ENCODE data around the gene TRAPPC8.
"Not testable (repeated sequence)": the region's sequence is repeated elsewhere in the genome, so short reads cannot be mapped to it uniquely, and the experiment has no call there.

The TRAPPC8 gene

GRCh38 chr18:31821545-31822171 is 121.3 kb downstream of the TRAPPC8 start:
- TF ChIP-seq CTCF (IDR thresholded peaks at IDR 0.05; ENCODE audit: low read depth, low read length) = no peak
- no peak for DNase-seq (ENCODE audit: low read depth, low spot score)
- H3K4me3 ChIP-seq (ENCODE audit: low read depth, low read length) = no peak overlapping the region
- in situ Hi-C loops (cut with HindIII; ENCODE audit: low sequenced_read_pairs) = no loop called here

- DNase-seq (ENCODE audit: low read depth, low spot score) = no peak
- no peak overlapping the region for H3K4me3 ChIP-seq (ENCODE audit: low read depth, low read length)
- no peak for TF ChIP-seq CTCF (IDR thresholded peaks at IDR 0.05; ENCODE audit: low read depth, low read length)
- in situ Hi-C loops (cut with HindIII; ENCODE audit: low sequenced_read_pairs) = no loop called here
Measured at GRCh38 chr18:31819925-31820229, 123.1 kb downstream of the TRAPPC8 start.

- TF ChIP-seq CTCF (IDR thresholded peaks at IDR 0.05; ENCODE audit: low read depth, low read length) = peak; percentile 71
- DNase-seq (ENCODE audit: low read depth, low spot score) = peak; percentile 53
Measured at GRCh38 chr18:31819106-31819924, 123.6 kb downstream of the TRAPPC8 start.

GRCh38 chr18:31814132-31814531 is 128.8 kb downstream of the TRAPPC8 start:
- in situ Hi-C loops (cut with HindIII; ENCODE audit: low sequenced_read_pairs) = no loop called here
- no peak overlapping the region for H3K4me3 ChIP-seq (ENCODE audit: low read depth, low read length)
- no peak for DNase-seq (ENCODE audit: low read depth, low spot score)
- TF ChIP-seq CTCF (IDR thresholded peaks at IDR 0.05; ENCODE audit: low read depth, low read length) = no peak

More at GRCh38 chr18:31819106-31819924, 123.6 kb downstream of the TRAPPC8 start:
- in situ Hi-C loops (cut with HindIII; ENCODE audit: low sequenced_read_pairs) = no loop called here
- no peak overlapping the region for H3K4me3 ChIP-seq (ENCODE audit: low read depth, low read length)

- H3K4me3 ChIP-seq (ENCODE audit: low read depth, low read length); in situ Hi-C loops (cut with HindIII; ENCODE audit: low sequenced_read_pairs); DNase-seq (ENCODE audit: low read depth, low spot score): not testable (repeated sequence)
Measured at GRCh38 chr18:31810336-31811130, 132.4 kb downstream of the TRAPPC8 start.

- DNase-seq (ENCODE audit: low read depth, low spot score); in situ Hi-C loops (cut with HindIII; ENCODE audit: low sequenced_read_pairs); H3K4me3 ChIP-seq (ENCODE audit: low read depth, low read length): not testable (repeated sequence)
Measured at GRCh38 chr18:31809049-31809448, 133.9 kb downstream of the TRAPPC8 start.

GRCh38 chr18:31801078-31801477 is 141.8 kb downstream of the TRAPPC8 start:
- no peak for TF ChIP-seq CTCF (IDR thresholded peaks at IDR 0.05; ENCODE audit: low read depth, low read length)
- DNase-seq (ENCODE audit: low read depth, low spot score) = no peak
- H3K4me3 ChIP-seq (ENCODE audit: low read depth, low read length) = no peak overlapping the region
- in situ Hi-C loops (cut with HindIII; ENCODE audit: low sequenced_read_pairs) = no loop called here

- DNase-seq (ENCODE audit: low read depth, low spot score); H3K4me3 ChIP-seq (ENCODE audit: low read depth, low read length); in situ Hi-C loops (cut with HindIII; ENCODE audit: low sequenced_read_pairs): not testable (repeated sequence)
Measured at GRCh38 chr18:31799257-31799656, 143.7 kb downstream of the TRAPPC8 start.

Measured in astrocyte of the spinal cord (primary cell).